Breast epithelium (tissue), 3 donors: ENCODE data around the gene PTOV1.

ENCODE experiments used
- POLR2A ChIP-seq: fragments of 450-650 bp; IDR thresholded peaks from one replicate; pipeline ENCODE4 v1.6.1; 2016; ENCODE audit warnings: antibody characterized with exemption, mild to moderate bottlenecking, moderate library complexity
- TF ChIP-seq, protein P1 (sequence below), 3 donors: fragments of 450-650 bp; IDR thresholded peaks; one replicate each; pipeline ENCODE4 v1.5.1; 2016 to 2017; ENCODE audit warnings: antibody characterized with exemption in 3 of 3, mild to moderate bottlenecking in 3 of 3, moderate library complexity in 3 of 3

DNA sequence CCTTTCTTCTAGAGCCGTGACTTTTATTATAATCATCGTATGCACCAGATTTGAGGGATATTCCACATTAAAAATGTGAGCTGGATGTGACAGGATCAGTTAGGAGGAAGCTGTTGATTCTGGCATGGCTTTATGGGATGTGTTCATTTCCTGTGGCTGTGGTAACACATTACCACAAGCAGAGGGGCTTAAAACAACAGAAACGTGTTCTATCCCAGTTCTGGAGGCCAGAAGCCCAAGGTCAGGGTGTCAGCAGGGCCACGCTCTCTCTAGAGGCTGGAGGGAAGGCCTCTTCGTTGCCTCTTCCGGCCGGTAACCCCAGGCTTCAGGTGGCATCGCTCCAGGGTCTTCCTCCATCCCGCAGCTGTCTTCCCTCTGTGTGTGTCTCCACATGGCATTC is 18.4 kb upstream of the PTOV1 start:
- no peak for TF ChIP-seq POLR2A
- TF ChIP-seq, protein P1, sequence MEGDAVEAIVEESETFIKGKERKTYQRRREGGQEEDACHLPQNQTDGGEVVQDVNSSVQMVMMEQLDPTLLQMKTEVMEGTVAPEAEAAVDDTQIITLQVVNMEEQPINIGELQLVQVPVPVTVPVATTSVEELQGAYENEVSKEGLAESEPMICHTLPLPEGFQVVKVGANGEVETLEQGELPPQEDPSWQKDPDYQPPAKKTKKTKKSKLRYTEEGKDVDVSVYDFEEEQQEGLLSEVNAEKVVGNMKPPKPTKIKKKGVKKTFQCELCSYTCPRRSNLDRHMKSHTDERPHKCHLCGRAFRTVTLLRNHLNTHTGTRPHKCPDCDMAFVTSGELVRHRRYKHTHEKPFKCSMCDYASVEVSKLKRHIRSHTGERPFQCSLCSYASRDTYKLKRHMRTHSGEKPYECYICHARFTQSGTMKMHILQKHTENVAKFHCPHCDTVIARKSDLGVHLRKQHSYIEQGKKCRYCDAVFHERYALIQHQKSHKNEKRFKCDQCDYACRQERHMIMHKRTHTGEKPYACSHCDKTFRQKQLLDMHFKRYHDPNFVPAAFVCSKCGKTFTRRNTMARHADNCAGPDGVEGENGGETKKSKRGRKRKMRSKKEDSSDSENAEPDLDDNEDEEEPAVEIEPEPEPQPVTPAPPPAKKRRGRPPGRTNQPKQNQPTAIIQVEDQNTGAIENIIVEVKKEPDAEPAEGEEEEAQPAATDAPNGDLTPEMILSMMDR (IDR thresholded peaks at IDR 0.05), result no peak
